ENCODE results near the gene MOCS1. TPM values are rescaled to one million over a fixed set of nuclear protein-coding genes. Genes with fewer than 3 reads are reported as not detected.

Gene MOCS1
- total and polyA plus RNA-seq, 9 of the 15 experiments (the other 6 are each of a cell fraction or from before 2014, with no cell fraction given), result 0.69 to 12.7 (median 8.7) TPM

GRCh38 chr6:39938773-39939654, 4.8 kb upstream of the MOCS1 start (continued):
- TF ChIP-seq ZNF253 (CRISPR knock-in tag; conservative IDR thresholded peaks at IDR 0.05) (no peak), BMI1 (IDR thresholded peaks at IDR 0.05; ENCODE audit: low read length) (no peak), EHMT2 (IDR thresholded peaks at IDR 0.05) (no peak), NCOA2 (IDR thresholded peaks at IDR 0.05; ENCODE audit: partially characterized antibody in 2 of 2) (no peak), ELF2 (CRISPR knock-in tag; IDR thresholded peaks at IDR 0.05) (no peak), LCOR (CRISPR knock-in tag; IDR thresholded peaks at IDR 0.05) (no peak), L3MBTL2 (IDR thresholded peaks at IDR 0.05) (peak; percentile 65), RAD21 (CRISPR knock-in tag; conservative IDR thresholded peaks at IDR 0.05 in 1 of 2, IDR thresholded peaks at IDR 0.05 in 1 of 2) (no peak), ZBTB49 (CRISPR knock-in tag; IDR thresholded peaks at IDR 0.05; ENCODE audit: borderline replicate concordance) (no peak), YBX1 (IDR thresholded peaks at IDR 0.05) (no peak), MEF2D (tag; conservative IDR thresholded peaks at IDR 0.05; ENCODE audit: low read depth) (0 out of 2 replicates have a peak, but pooled peaks have one; percentile 14), ZNF584 (CRISPR knock-in tag; IDR thresholded peaks at IDR 0.05; ENCODE audit: low read depth) (peak; percentile 41; the same call in 1 of the 2 replicates), BDP1 (IDR thresholded peaks at IDR 0.05; ENCODE audit: insufficient read depth, insufficient read length) (no peak), CEBPB (tag; IDR thresholded peaks at IDR 0.05) (peak; percentile 37; the same call in 1 of the 2 replicates), DEAF1 (CRISPR knock-in tag; IDR thresholded peaks at IDR 0.05) (no peak), DMBX1 (CRISPR knock-in tag; IDR thresholded peaks at IDR 0.05; ENCODE audit: borderline replicate concordance) (peak; percentile 42), CAMTA2 (CRISPR knock-in tag; conservative IDR thresholded peaks at IDR 0.05) (no peak), ARID1B (IDR thresholded peaks at IDR 0.05) (no peak), CBFA2T3 (IDR thresholded peaks at IDR 0.05) (no peak), ZBTB17 (CRISPR knock-in tag; IDR thresholded peaks at IDR 0.05) (no peak), PATZ1 (CRISPR knock-in tag; IDR thresholded peaks at IDR 0.05; ENCODE audit: borderline replicate concordance) (no peak)
